HepG2 (cell line): ENCODE measurements around the gene KIF1B. TPM values are rescaled to one million over a fixed set of nuclear protein-coding genes. Genes with fewer than 3 reads are reported as not detected.

ENCODE experiments used
- BHLHE40 ChIP-seq: IDR thresholded peaks from 2 replicates; pipeline ENCODE4 v1.6.1; 2011; ENCODE audit warnings: low read length, improper control_type of control experiment
- FIP1L1 ChIP-seq: fragments of 200-400 bp; formaldehyde crosslinking; IDR thresholded peaks from 2 replicates; pipeline ENCODE4 v1.6.1; 2018; ENCODE audit warnings: low read depth, mild to moderate bottlenecking, low read length, moderate library complexity, borderline replicate concordance; ENCODE audit not compliant: insufficient read depth
- FOXA3 ChIP-seq: IDR thresholded peaks from 2 replicates; pipeline ENCODE4 v1.6.1; 2016; ENCODE audit warnings: missing genetic modification reagents, missing compliant biosample characterization
- GLI4 ChIP-seq: sonication (generic); formaldehyde crosslinking; IDR thresholded peaks from 2 replicates; pipeline ENCODE4 v1.5.1; 2020; ENCODE audit warnings: missing genetic modification reagents, mild to moderate bottlenecking, moderate library complexity, borderline replicate concordance
- HBP1 ChIP-seq: IDR thresholded peaks from 2 replicates; pipeline ENCODE4 v1.6.1; 2016; ENCODE audit warnings: low read depth, control low read depth
- JARID2 ChIP-seq: sonication (generic); formaldehyde crosslinking; IDR thresholded peaks from 2 replicates; pipeline ENCODE4 v1.8.1; 2023; ENCODE audit warnings: missing genetic modification reagents, inconsistent platforms; ENCODE audit not compliant: insufficient replicate concordance
- MAF1 ChIP-seq: sonication (generic); formaldehyde crosslinking; IDR thresholded peaks from 2 replicates; pipeline ENCODE4 v1.5.0; 2020; ENCODE audit warnings: missing genetic modification reagents, borderline replicate concordance
- MED8 ChIP-seq: sonication (generic); formaldehyde crosslinking; IDR thresholded peaks from 2 replicates; pipeline ENCODE4 v1.8.1; 2023; ENCODE audit warnings: mild to moderate bottlenecking, missing genetic modification reagents; ENCODE audit not compliant: insufficient replicate concordance
- MEIS1 ChIP-seq: sonication (generic); formaldehyde crosslinking; IDR thresholded peaks from 2 replicates; pipeline ENCODE4 v1.9.0; 2021; ENCODE audit warnings: mild to moderate bottlenecking, missing genetic modification reagents, moderate library complexity, borderline replicate concordance
- MTF1 ChIP-seq: sonication (generic); formaldehyde crosslinking; IDR thresholded peaks from 2 replicates; pipeline ENCODE4 v1.5.0; 2020; ENCODE audit warnings: missing genetic modification reagents
- NBN ChIP-seq: fragments of 450-650 bp; conservative IDR thresholded peaks from 2 replicates; pipeline ENCODE4 v1.6.1; 2017
- RCOR2 ChIP-seq: IDR thresholded peaks from 2 replicates; pipeline ENCODE4 v1.6.1; 2016; ENCODE audit warnings: missing biosample characterization, missing genetic modification reagents
- SMAD1 ChIP-seq: sonication (generic); formaldehyde crosslinking; IDR thresholded peaks from 2 replicates; pipeline ENCODE4 v1.4.0; 2020; ENCODE audit warnings: missing genetic modification reagents, low read depth, mild to moderate bottlenecking, borderline replicate concordance
- SNAI1 ChIP-seq: sonication (generic); formaldehyde crosslinking; IDR thresholded peaks from 2 replicates; pipeline ENCODE4 v1.5.0; 2020; ENCODE audit warnings: mild to moderate bottlenecking, missing genetic modification reagents, borderline replicate concordance
- SOX13 ChIP-seq, 3 experiments: fragments of 450-650 bp in 1 of 3; sonication (generic) in 1 of 3; formaldehyde crosslinking in 1 of 3; IDR thresholded peaks in 2 of 3; conservative IDR thresholded peaks in 1 of 3; 2 replicates each; pipeline versions ENCODE4 v1.5.0 to v1.6.1; 2016 to 2020; ENCODE audit warnings: antibody characterized with exemption in 1 of 3, mild to moderate bottlenecking in 1 of 3, missing compliant biosample characterization in 1 of 3, missing genetic modification reagents in 1 of 3, moderate library complexity in 1 of 3
- SP5 ChIP-seq: IDR thresholded peaks from 2 replicates; pipeline ENCODE4 v1.6.1; 2016; ENCODE audit warnings: low read depth, borderline replicate concordance
- STAG1 ChIP-seq: sonication (generic); formaldehyde crosslinking; IDR thresholded peaks from 2 replicates; pipeline ENCODE4 v1.4.0; 2020; ENCODE audit warnings: missing genetic modification reagents
- THAP9 ChIP-seq: sonication (generic); formaldehyde crosslinking; IDR thresholded peaks from 2 replicates; pipeline ENCODE4; 2020; ENCODE audit warnings: missing genetic modification reagents, mild to moderate bottlenecking, borderline replicate concordance
- ZBTB34 ChIP-seq: sonication (generic); formaldehyde crosslinking; IDR thresholded peaks from 2 replicates; pipeline ENCODE4 v1.8.0; 2022; ENCODE audit warnings: mild to moderate bottlenecking, missing genetic modification reagents
- ZFP37 ChIP-seq: sonication (generic); formaldehyde crosslinking; IDR thresholded peaks from 2 replicates; pipeline ENCODE4 v1.4.0; 2020; ENCODE audit warnings: missing genetic modification reagents, borderline replicate concordance
- ZNF577 ChIP-seq: sonication (generic); formaldehyde crosslinking; IDR thresholded peaks from 2 replicates; pipeline ENCODE4 v1.4.0; 2020; ENCODE audit warnings: mild to moderate bottlenecking, low read depth, missing genetic modification reagents, borderline replicate concordance
- ZNF652 ChIP-seq: IDR thresholded peaks from 2 replicates; pipeline ENCODE4 v1.6.1; 2016; ENCODE audit warnings: low read depth, borderline replicate concordance
- ZNF724P ChIP-seq: sonication (generic); formaldehyde crosslinking; IDR thresholded peaks from 2 replicates; pipeline ENCODE4 v1.8.0; 2022; ENCODE audit warnings: missing genetic modification reagents, borderline replicate concordance
- polyA plus RNA-seq, 8 experiments: library from polyadenylated mRNA; depleted of rRNA in 3 of 8; stranded (reverse) in 7 of 8; unstranded in 1 of 8; fragments of >200 nt; fragmentation: Illumina TruSeq in 4 of 8; extraction: Trizol in 4 of 8; gene quantifications; 2 replicates each; pipeline versions ENCODE4 v1.2.1 to v1.2.3, GENCODE V29; 2011 to 2016; ENCODE audit warnings: low read depth in 4 of 8, missing spikeins in 1 of 8, mixed read lengths in 1 of 8; ENCODE audit not compliant: insufficient read depth in 1 of 8
- total RNA-seq, 5 experiments: library from RNA; depleted of rRNA; stranded (reverse); fragments of >200 nt; fragmentation: Illumina TruSeq; extraction: Trizol; gene quantifications; 2 replicates each; pipeline ENCODE4 v1.2.3, GENCODE V29; 2016; ENCODE audit warnings: low read depth in 1 of 5

Gene KIF1B
- total and polyA plus RNA-seq, 2 of the 13 experiments (the other 11 are each of a cell fraction or from before 2014, with no cell fraction given) = 26.7 to 32.5 TPM

GRCh38 chr1:10209905-10210810, at the start of gene KIF1B (continued):
- TF ChIP-seq MED8 (CRISPR knock-in tag) = peak; percentile 53
- no peak for TF ChIP-seq SP5 (CRISPR knock-in tag)
- no peak for TF ChIP-seq ZNF577 (CRISPR knock-in tag)
- no peak for TF ChIP-seq BHLHE40
- no peak for TF ChIP-seq ZFP37 (CRISPR knock-in tag)
- TF ChIP-seq NBN = no peak
- 0 out of 2 replicates have a peak, but pooled peaks have one; percentile 47 for TF ChIP-seq THAP9
- peak; percentile 57; the same call in 1 of the 2 replicates for TF ChIP-seq SMAD1 (CRISPR knock-in tag)
- peak; percentile 52 for TF ChIP-seq STAG1 (CRISPR knock-in tag)
- TF ChIP-seq MEIS1 = no peak
- TF ChIP-seq MAF1 (CRISPR knock-in tag) = peak; percentile 43; the same call in 1 of the 2 replicates
- TF ChIP-seq FIP1L1 = no peak
- TF ChIP-seq ZBTB34 (CRISPR knock-in tag) = peak; percentile 62; the same call in 1 of the 2 replicates
- 0 out of 2 replicates have a peak, but pooled peaks have one; percentile 42 for TF ChIP-seq GLI4 (CRISPR knock-in tag)
- TF ChIP-seq MTF1 (CRISPR knock-in tag) = 0 out of 2 replicates have a peak, but pooled peaks have one; percentile 45
- no peak; the same call in 1 of the 2 replicates for TF ChIP-seq RCOR2 (CRISPR knock-in tag)
- TF ChIP-seq HBP1 (CRISPR knock-in tag) = no peak
- no peak for TF ChIP-seq ZNF724P
- TF ChIP-seq SOX13 (IDR thresholded peaks at IDR 0.05) = no peak
- TF ChIP-seq SOX13 (CRISPR knock-in tag; conservative IDR thresholded peaks at IDR 0.05 in 1 of 2, IDR thresholded peaks at IDR 0.05 in 1 of 2) = 0 out of 4 replicates have a peak, but pooled peaks of 1 of the 2 experiments have one; percentile 9
- TF ChIP-seq FOXA3 (CRISPR knock-in tag) = no peak
- TF ChIP-seq ZNF652 (CRISPR knock-in tag) = no peak
- peak; percentile 91 for TF ChIP-seq SNAI1
- no peak for TF ChIP-seq JARID2 (CRISPR knock-in tag)
